SK-N-SH treated with all-trans-retinoic acid at 6 μM for 48 hours (cell line): ENCODE results near the gene CPNE7.

ENCODE experiments used
- ATAC-seq: fragments of 200-7000 bp; cut with Tn5 transposase; 3 replicates; pipeline ENCODE4 v1.9.1; 2020; ENCODE audit warnings: mild to moderate bottlenecking, moderate library complexity
- BACH2 ChIP-seq: fragments of 250-450 bp; sonication (Bioruptor Pico); IDR thresholded peaks from 2 replicates; pipeline ENCODE4 v1.9.0; 2021; ENCODE audit warnings: mild to moderate bottlenecking, borderline replicate concordance
- CSRNP3 ChIP-seq: fragments of 250-450 bp; sonication (Bioruptor Pico); IDR thresholded peaks from 2 replicates; pipeline ENCODE4 v1.5.1; 2021; ENCODE audit warnings: mild to moderate bottlenecking, moderate library complexity
- ESRRG ChIP-seq: fragments of 250-450 bp; sonication (Bioruptor Pico); IDR thresholded peaks from 2 replicates; pipeline ENCODE4 v1.6.1; 2021; ENCODE audit warnings: mild to moderate bottlenecking
- GLIS3 ChIP-seq: fragments of 250-450 bp; sonication (Bioruptor Pico); IDR thresholded peaks from 2 replicates; pipeline ENCODE4 v1.5.0; 2020; ENCODE audit warnings: mild to moderate bottlenecking, moderate library complexity
- ISL1 ChIP-seq: fragments of 250-450 bp; sonication (Bioruptor Pico); IDR thresholded peaks from 2 replicates; pipeline ENCODE4 v2.1.2; 2022; ENCODE audit warnings: mild to moderate bottlenecking, moderate library complexity
- OSR1 ChIP-seq: fragments of 250-450 bp; sonication (Bioruptor Pico); IDR thresholded peaks from 2 replicates; pipeline ENCODE4 v1.8.0; 2022; ENCODE audit warnings: moderate library complexity, mild to moderate bottlenecking, inconsistent platforms
- PATZ1 ChIP-seq: fragments of 250-450 bp; sonication (Bioruptor Pico); IDR thresholded peaks from 2 replicates; pipeline ENCODE4 v1.8.0; 2020; ENCODE audit warnings: mild to moderate bottlenecking, moderate library complexity, borderline replicate concordance
- PPARA ChIP-seq: fragments of 250-450 bp; sonication (Bioruptor Pico); IDR thresholded peaks from 2 replicates; pipeline ENCODE4 v1.5.0; 2020; ENCODE audit warnings: mild to moderate bottlenecking, borderline replicate concordance
- RARB ChIP-seq: fragments of 250-450 bp; sonication (Bioruptor Pico); IDR thresholded peaks from 2 replicates; pipeline ENCODE4 v1.8.0; 2021; ENCODE audit warnings: mild to moderate bottlenecking, moderate library complexity
- TCF4 ChIP-seq: fragments of 250-450 bp; sonication (Bioruptor Pico); IDR thresholded peaks from 2 replicates; pipeline ENCODE4 v1.8.0; 2021; ENCODE audit warnings: mild to moderate bottlenecking, moderate library complexity, borderline replicate concordance
- TOX ChIP-seq: fragments of 250-450 bp; sonication (Bioruptor Pico); IDR thresholded peaks from 2 replicates; pipeline ENCODE4 v1.8.0; 2021; ENCODE audit warnings: mild to moderate bottlenecking, moderate library complexity, borderline replicate concordance
- TSHZ2 ChIP-seq: fragments of 250-450 bp; sonication (Bioruptor Pico); IDR thresholded peaks from 2 replicates; pipeline ENCODE4 v1.5.0; 2020; ENCODE audit warnings: mild to moderate bottlenecking, moderate library complexity
- ZC3H10 ChIP-seq: fragments of 250-450 bp; sonication (Bioruptor Pico); IDR thresholded peaks from 2 replicates; pipeline ENCODE4 v1.5.1; 2021; ENCODE audit warnings: mild to moderate bottlenecking, moderate library complexity
- ZFP30 ChIP-seq: fragments of 450-650 bp; formaldehyde crosslinking; IDR thresholded peaks from 2 replicates; pipeline ENCODE4 v1.5.0; 2022; ENCODE audit warnings: mild to moderate bottlenecking, moderate library complexity
- ZNF565 ChIP-seq: fragments of 450-650 bp; formaldehyde crosslinking; conservative IDR thresholded peaks from 2 replicates; pipeline ENCODE4 v1.5.0; 2020; ENCODE audit warnings: low read depth, mild to moderate bottlenecking, moderate library complexity
- ZNF70 ChIP-seq: fragments of 450-650 bp; formaldehyde crosslinking; IDR thresholded peaks from 2 replicates; pipeline ENCODE4 v1.5.0; 2020; ENCODE audit warnings: mild to moderate bottlenecking, moderate library complexity
- ZNF8 ChIP-seq: fragments of 450-650 bp; formaldehyde crosslinking; IDR thresholded peaks from 2 replicates; pipeline ENCODE4 v1.5.0; 2020; ENCODE audit warnings: mild to moderate bottlenecking, moderate library complexity
- TF ChIP-seq, protein P1 (sequence below): fragments of 250-450 bp; sonication (Bioruptor Pico); IDR thresholded peaks from 2 replicates; pipeline ENCODE4 v1.5.1; 2020; ENCODE audit warnings: low read depth, mild to moderate bottlenecking, moderate library complexity
- TF ChIP-seq, protein P2 (sequence below): fragments of 250-450 bp; sonication (Bioruptor Pico); IDR thresholded peaks from 2 replicates; pipeline ENCODE4 v1.8.0; 2021; ENCODE audit warnings: low read depth, mild to moderate bottlenecking, moderate library complexity, borderline replicate concordance

CPNE7 gene

GRCh38 chr16:89530401-89531381 lies 44.9 kb upstream of the CPNE7 start (continued):
- no peak for TF ChIP-seq RARB
- TF ChIP-seq ZNF565, result no peak
- TF ChIP-seq TSHZ2, result no peak
- TF ChIP-seq TOX (CRISPR knock-in tag), result no peak
- no peak for TF ChIP-seq ZC3H10 (CRISPR knock-in tag)

- TF ChIP-seq BACH2 (CRISPR knock-in tag) (no peak), TOX (CRISPR knock-in tag) (no peak), PPARA (no peak), OSR1 (CRISPR knock-in tag) (no peak), CSRNP3 (no peak), PATZ1 (CRISPR knock-in tag) (no peak), ZNF70 (CRISPR knock-in tag) (no peak), ZC3H10 (CRISPR knock-in tag) (no peak), ESRRG (CRISPR knock-in tag) (no peak), ZFP30 (CRISPR knock-in tag) (no peak), GLIS3 (no peak), TCF4 (CRISPR knock-in tag) (no peak), ZNF565 (no peak), ISL1 (CRISPR knock-in tag) (no peak), ZNF8 (CRISPR knock-in tag) (no peak), TSHZ2 (no peak), RARB (no peak)
- TF ChIP-seq, protein P1, sequence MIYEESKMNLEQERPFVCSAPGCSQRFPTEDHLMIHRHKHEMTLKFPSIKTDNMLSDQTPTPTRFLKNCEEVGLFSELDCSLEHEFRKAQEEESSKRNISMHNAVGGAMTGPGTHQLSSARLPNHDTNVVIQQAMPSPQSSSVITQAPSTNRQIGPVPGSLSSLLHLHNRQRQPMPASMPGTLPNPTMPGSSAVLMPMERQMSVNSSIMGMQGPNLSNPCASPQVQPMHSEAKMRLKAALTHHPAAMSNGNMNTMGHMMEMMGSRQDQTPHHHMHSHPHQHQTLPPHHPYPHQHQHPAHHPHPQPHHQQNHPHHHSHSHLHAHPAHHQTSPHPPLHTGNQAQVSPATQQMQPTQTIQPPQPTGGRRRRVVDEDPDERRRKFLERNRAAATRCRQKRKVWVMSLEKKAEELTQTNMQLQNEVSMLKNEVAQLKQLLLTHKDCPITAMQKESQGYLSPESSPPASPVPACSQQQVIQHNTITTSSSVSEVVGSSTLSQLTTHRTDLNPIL (CRISPR knock-in tag), result no peak
- TF ChIP-seq, protein P2, sequence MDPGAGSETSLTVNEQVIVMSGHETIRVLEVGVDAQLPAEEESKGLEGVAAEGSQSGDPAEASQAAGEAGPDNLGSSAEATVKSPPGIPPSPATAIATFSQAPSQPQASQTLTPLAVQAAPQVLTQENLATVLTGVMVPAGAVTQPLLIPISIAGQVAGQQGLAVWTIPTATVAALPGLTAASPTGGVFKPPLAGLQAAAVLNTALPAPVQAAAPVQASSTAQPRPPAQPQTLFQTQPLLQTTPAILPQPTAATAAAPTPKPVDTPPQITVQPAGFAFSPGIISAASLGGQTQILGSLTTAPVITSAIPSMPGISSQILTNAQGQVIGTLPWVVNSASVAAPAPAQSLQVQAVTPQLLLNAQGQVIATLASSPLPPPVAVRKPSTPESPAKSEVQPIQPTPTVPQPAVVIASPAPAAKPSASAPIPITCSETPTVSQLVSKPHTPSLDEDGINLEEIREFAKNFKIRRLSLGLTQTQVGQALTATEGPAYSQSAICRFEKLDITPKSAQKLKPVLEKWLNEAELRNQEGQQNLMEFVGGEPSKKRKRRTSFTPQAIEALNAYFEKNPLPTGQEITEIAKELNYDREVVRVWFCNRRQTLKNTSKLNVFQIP, result no peak
- ATAC-seq, result no peak
Measured at GRCh38 chr16:89531821-89532526, 43.6 kb upstream of the CPNE7 start.
